Skeletal muscle satellite cell (primary cell): ENCODE measurements around the gene KLHL21.

Experiments used
- H3K27me3 ChIP-seq: 2 replicates; pipeline ENCODE4 v1.7.0; 2013; ENCODE audit warnings: low read length; ENCODE audit not compliant: control insufficient read depth, insufficient read depth
- H3K36me3 ChIP-seq: 2 replicates; pipeline ENCODE4 v1.7.0; 2013; ENCODE audit warnings: mild to moderate bottlenecking, control low read depth, low read length; ENCODE audit not compliant: insufficient read depth
- H3K4me1 ChIP-seq: 2 replicates; pipeline ENCODE4 v1.7.0; 2013; ENCODE audit warnings: low read length; ENCODE audit not compliant: control insufficient read depth, insufficient read depth
- H3K4me2 ChIP-seq: 2 replicates; pipeline ENCODE4 v1.7.0; 2013; ENCODE audit warnings: mild to moderate bottlenecking, low read length
- H3K4me3 ChIP-seq: 2 replicates; pipeline ENCODE4 v1.7.0; 2013; ENCODE audit warnings: low read length
- H3K9ac ChIP-seq: 2 replicates; pipeline ENCODE4 v1.7.0; 2013; ENCODE audit warnings: mild to moderate bottlenecking, low read depth, low read length, moderate library complexity
- H3K9me3 ChIP-seq: replicated peaks from 2 replicates; pipeline ENCODE4 v1.7.0; 2013; ENCODE audit warnings: mild to moderate bottlenecking, control low read depth, low read length

KLHL21 gene

DNA sequence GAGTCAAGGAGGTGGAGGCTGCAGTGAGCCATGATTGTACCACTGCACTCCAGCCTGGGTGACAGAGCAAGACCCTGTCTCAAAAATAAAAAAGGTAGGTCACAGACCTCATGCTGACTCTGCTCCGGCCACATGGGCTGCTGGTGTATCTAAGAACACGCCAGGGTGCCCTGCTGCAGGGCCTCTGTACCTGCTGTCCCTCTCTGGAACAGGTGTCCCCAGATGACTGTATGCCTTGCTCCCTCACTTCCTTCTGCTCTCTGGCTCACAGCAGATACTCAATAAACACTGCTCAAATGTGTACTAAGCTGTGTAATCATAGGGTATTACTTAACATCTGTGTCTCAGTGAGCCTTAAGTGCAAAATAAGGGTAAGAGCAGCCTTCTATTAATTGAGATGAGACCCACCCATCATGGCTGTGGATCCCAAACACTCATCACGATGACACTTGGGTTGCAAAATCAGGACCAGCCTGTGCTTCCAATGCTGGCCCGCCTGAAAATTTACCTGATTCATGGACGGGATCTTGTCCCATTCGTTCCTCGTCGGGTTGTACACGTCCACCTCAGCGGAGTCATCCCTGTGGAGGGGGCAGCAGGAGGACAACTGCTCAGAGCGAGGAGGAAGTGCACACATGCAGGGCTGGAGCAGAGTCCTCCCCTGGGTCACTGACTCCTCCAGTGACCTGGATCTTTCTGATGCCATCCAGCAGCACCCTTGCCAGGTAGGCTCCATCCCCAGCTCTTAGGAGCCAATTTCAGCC lies 7.5 kb downstream of the KLHL21 start:
- Histone ChIP-seq H3K36me3 (peaks cover 87% of the 10 kb centered on the region), H3K4me1 (peaks cover 48% of the 10 kb centered on the region), H3K9ac (no peak overlapping the region), H3K4me3 (no peak overlapping the region), H3K4me2 (no peak overlapping the region), H3K9me3 (no peaks in the 10 kb centered on the region), H3K27me3 (no peaks in the 10 kb centered on the region)

DNA sequence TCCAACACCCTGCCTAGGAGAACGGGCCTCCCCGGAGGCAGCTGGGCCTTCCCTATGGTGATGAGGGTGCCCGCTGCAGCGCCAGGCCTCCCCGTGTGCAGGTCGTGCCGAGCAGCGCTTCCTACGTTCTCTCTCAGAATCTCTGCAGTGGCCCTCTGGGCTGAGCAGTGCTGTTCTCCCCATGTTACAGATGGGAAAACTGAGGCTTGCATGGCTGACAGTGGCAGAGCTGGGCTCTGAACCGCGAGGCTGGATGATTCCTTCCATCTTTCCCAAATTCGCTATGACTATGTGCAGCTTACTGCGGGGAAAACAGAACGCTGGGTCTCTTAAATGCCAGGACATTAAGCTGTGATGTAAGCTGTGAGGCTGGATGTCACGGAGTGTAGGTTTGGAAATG lies 8.9 kb downstream of the KLHL21 start:
- Histone ChIP-seq H3K4me2 (no peak overlapping the region), H3K36me3 (peaks cover 94% of the 10 kb centered on the region), H3K27me3 (no peaks in the 10 kb centered on the region), H3K9ac (no peak overlapping the region), H3K9me3 (no peaks in the 10 kb centered on the region), H3K4me3 (no peak overlapping the region), H3K4me1 (peaks cover 45% of the 10 kb centered on the region)

DNA sequence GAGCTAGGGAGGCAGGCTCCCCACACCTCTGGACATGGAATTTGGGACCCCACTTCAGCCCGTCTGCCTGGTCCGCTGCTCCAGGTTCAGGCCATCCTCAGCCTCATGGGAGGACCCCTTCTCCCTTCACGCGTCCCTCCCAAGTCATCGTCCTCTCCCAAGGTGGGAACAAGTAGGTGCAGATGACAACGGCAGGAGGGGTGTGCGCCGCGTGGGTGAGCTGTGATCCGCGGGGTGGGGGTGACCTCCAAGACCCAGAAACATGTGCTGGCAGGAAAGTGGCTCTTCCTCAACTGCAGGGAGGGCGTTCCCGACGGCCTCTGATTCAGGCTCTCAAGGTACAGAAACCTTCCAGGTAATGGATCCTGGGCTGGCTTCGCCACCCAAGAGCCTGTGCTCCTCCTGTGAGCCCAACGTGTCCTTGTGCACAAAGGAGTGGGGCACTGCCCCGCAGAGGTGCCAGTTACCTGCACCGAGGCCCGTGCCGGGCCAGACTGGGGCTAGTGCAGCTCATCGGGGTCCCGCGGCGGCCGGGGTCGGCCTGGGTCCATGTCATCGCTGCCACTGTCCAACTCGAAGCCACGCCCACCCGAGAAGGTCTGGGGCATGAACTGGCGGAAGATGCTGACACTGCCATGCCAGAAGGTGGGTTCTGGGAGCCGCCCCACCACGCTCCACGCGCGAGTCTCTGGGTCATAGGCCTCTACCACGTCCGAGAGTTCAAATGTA lies 9.6 kb downstream of the KLHL21 start:
- peaks cover 96% of the 10 kb centered on the region for H3K36me3 ChIP-seq
- H3K4me3 ChIP-seq, result no peak overlapping the region
- H3K9ac ChIP-seq, result no peak overlapping the region
- peaks cover 38% of the 10 kb centered on the region for H3K4me1 ChIP-seq
- no peaks in the 10 kb centered on the region for H3K9me3 ChIP-seq
- H3K4me2 ChIP-seq, result no peak overlapping the region
- no peaks in the 10 kb centered on the region for H3K27me3 ChIP-seq

DNA sequence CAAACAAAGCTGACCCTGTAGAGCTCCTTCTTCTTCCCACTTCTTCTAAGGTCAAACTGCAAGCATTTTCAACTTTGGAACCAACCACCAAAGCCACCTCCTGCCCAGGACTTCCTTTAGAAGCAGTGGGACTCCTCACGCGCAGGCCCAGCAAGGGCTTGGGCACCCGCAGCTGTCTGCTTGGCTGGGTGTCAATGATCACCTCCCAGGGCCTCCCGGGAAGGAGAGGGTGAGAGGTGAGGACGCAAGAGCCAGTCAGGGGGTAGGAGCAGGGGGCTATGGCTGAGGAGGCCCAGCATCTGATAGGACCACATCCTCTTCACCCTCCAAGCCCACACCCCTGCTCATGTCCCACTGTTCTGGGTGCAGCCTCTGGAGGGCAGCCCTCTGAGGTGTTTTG lies 10.2 kb downstream of the KLHL21 start:
- no peak overlapping the region for H3K4me3 ChIP-seq
- peaks cover 90% of the 10 kb centered on the region for H3K36me3 ChIP-seq
- H3K9me3 ChIP-seq, result no peaks in the 10 kb centered on the region
- no peaks in the 10 kb centered on the region for H3K27me3 ChIP-seq
- H3K4me1 ChIP-seq, result peaks cover 35% of the 10 kb centered on the region
- H3K4me2 ChIP-seq, result no peak overlapping the region
- no peak overlapping the region for H3K9ac ChIP-seq

DNA sequence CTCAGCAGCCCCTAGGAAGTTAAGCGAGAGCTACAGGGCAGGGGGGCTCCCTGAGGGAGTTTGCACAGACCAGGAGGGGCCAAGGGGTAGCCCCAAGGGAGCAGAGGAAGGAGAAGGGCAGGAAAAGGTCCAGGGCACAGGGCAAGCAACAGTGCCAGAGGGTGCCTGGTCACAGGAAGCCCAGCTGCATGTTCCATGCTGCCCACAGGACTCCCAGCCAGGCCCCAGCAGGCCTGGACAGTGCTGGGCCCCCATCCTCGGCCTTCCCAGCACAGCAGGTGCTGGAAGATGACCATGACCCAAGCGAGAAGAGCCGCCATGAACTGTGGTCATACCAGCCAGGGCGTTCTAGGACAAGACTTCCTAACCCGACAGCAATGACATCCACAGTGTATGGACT lies 11.0 kb downstream of the KLHL21 start:
- H3K36me3 ChIP-seq, result peaks cover 82% of the 10 kb centered on the region
- no peak overlapping the region for H3K9ac ChIP-seq
- H3K4me2 ChIP-seq, result no peak overlapping the region
- no peaks in the 10 kb centered on the region for H3K9me3 ChIP-seq
- no peak overlapping the region for H3K4me3 ChIP-seq
- H3K4me1 ChIP-seq, result peaks cover 34% of the 10 kb centered on the region
- H3K27me3 ChIP-seq, result no peaks in the 10 kb centered on the region

DNA sequence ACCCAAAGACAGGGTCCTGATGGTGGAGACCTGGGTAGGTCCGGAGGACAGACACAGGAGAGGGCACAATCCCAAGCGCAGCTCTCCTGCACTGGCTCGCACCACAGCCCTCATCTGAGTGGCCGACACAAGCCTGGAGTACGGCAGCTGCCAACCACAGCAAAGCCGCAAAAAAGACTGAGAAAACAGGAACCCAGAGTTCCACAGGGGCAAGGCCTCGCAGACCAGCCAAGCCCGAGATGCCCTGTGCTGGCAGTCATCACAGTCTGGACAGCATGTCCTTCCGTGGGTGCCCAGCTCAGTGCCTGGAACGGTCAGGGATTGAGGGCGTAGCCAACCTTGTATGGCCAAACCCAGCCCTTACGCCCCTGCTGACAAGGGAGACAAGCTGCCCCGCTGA lies 11.4 kb downstream of the KLHL21 start:
- no peaks in the 10 kb centered on the region for H3K9me3 ChIP-seq
- H3K27me3 ChIP-seq, result no peaks in the 10 kb centered on the region
- no peak overlapping the region for H3K9ac ChIP-seq
- peaks cover 32% of the 10 kb centered on the region for H3K4me1 ChIP-seq
- no peak overlapping the region for H3K4me3 ChIP-seq
- peaks cover 78% of the 10 kb centered on the region for H3K36me3 ChIP-seq
- no peak overlapping the region for H3K4me2 ChIP-seq

DNA sequence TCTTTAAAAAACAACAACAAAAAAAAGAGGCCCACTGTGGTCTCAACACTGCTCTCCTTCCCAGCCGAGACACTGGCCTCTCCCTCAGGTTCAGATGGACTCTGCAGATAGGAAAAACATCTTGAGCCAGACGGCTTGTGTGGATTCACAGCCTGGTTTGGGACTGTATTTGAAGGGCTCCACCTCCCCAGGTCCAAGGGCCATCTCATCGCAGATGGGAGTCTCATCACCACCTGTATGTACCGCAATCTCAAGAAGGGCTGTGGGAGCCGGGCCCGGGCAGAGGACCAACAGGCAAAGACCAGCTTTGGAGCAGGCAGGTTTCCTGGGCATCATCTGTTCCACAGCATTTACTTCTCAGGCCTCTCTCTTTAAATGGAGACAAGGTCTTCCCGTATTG lies 12.6 kb downstream of the KLHL21 start:
- Histone ChIP-seq H3K4me2 (no peak overlapping the region), H3K4me1 (peaks cover 32% of the 10 kb centered on the region), H3K36me3 (peaks cover 66% of the 10 kb centered on the region), H3K9ac (no peak overlapping the region), H3K9me3 (no peaks in the 10 kb centered on the region), H3K4me3 (no peak overlapping the region), H3K27me3 (no peaks in the 10 kb centered on the region)

DNA sequence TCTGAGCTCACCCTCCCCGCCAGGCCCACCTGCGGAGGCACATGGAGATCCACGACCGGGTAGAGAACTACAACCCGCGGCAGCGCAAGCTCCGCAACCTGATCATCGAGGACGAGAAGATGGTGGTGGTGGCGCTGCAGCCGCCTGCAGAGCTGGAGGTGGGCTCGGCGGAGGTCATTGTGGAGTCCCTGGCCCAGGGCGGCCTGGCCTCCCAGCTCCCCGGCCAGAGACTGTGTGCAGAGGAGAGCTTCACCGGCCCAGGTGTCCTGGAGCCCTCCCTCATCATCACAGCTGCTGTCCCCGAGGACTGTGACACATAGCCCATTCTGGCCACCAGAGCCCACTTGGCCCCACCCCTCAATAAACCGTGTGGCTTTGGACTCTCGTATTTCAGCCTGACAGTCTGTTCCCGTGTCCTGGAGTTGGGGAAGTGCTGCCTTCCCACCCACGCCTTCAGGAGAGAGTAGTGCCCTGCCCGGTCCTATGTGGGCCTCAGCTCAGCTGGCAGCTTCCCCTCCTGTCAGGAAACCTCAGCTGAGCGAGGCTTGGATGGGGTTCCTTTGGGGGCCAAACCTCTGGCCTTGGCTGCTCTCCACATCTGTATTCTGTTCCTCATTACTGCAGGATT lies 13.7 kb downstream of the KLHL21 start:
- Histone ChIP-seq H3K27me3 (no peaks in the 10 kb centered on the region), H3K9ac (no peak overlapping the region), H3K36me3 (peaks cover 57% of the 10 kb centered on the region)

DNA sequence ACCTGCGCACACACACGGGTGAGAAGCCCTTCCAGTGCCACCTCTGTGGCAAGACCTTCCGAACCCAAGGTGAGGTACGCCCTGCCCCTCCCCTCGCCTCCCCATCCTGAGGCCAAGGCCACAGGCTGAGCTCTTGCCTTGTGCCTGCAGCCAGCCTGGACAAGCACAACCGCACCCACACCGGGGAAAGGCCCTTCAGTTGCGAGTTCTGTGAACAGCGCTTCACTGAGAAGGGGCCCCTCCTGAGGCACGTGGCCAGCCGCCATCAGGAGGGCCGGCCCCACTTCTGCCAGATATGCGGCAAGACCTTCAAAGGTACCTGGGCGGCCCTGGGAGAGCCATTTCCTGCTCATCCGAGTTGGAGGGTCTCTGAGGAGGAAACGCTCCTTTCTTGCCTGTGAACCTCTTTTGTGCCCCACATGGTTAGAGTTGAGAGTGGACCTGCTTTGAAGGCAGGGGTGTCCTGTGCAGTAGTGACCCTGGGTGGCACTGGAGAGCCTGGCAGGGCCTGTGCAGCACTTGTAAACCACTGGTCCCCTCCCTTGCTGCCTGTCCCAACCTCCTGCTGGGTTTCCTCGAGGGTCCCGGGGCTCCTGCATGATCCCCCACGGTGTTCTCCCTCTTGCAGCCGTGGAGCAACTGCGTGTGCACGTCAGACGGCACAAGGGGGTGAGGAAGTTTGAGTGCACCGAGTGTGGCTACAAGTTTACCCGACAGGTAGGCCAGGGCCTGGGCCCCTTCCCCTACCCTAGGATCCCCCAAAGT lies 14.4 kb downstream of the KLHL21 start:
- no peaks in the 10 kb centered on the region for H3K27me3 ChIP-seq
- no peaks in the 10 kb centered on the region for H3K9me3 ChIP-seq
- H3K4me2 ChIP-seq, result no peak overlapping the region
- H3K4me3 ChIP-seq, result no peak overlapping the region
- H3K9ac ChIP-seq, result no peak overlapping the region
- H3K4me1 ChIP-seq, result peaks cover 32% of the 10 kb centered on the region
- H3K36me3 ChIP-seq, result peaks cover 50% of the 10 kb centered on the region

More for the DNA sequence above, 13.7 kb downstream of the KLHL21 start:
- H3K4me3 ChIP-seq, result no peak overlapping the region
- H3K4me2 ChIP-seq, result no peak overlapping the region
- peaks cover 32% of the 10 kb centered on the region for H3K4me1 ChIP-seq
- no peaks in the 10 kb centered on the region for H3K9me3 ChIP-seq

DNA sequence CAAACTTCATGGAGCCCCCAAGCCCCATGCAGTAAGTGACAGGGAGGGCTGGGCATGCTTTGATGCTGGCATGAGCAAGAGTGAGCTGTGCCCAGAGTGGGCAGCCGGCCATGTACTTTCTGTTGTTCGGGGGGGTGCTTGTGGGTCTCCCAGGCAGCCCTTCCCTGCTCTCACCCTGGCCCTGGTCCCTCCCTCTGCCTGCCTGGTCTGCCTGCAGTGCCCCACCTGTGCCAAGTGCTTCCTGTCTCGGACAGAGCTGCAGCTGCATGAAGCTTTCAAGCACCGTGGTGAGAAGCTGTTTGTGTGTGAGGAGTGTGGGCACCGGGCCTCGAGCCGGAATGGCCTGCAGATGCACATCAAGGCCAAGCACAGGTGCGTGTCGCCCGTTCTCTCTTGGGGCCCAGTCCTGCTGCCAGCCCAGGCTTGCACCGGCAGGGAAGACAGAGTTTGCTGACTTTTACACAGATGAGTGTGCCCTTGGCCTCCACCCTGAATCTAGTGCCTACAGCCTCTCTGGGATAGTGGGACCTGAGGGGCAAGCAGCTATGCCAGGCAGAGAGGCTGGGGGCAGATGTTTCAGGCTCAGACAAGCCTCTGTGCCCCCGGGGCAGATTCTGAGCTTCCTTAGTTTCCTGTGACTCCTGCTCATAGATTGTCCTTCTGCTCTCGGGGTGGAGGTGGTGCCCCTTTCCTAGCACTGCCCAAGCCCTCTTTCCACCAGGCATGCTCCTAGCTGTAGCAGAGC lies 15.2 kb downstream of the KLHL21 start:
- no peak overlapping the region for H3K4me2 ChIP-seq
- no peaks in the 10 kb centered on the region for H3K9me3 ChIP-seq
- peaks cover 41% of the 10 kb centered on the region for H3K36me3 ChIP-seq
- no peaks in the 10 kb centered on the region for H3K27me3 ChIP-seq
- no peak overlapping the region for H3K9ac ChIP-seq
- no peak overlapping the region for H3K4me3 ChIP-seq
- peaks cover 32% of the 10 kb centered on the region for H3K4me1 ChIP-seq
